DND-41 (cell line): ENCODE measurements around the gene ATP5MG.
"Not testable (repeated sequence)": the region's sequence is repeated elsewhere in the genome, so short reads cannot be mapped to it uniquely, and the experiment has no call there.

Experiments
- ATAC-seq: fragments of 200-7000 bp; cut with Tn5 transposase; 3 replicates; pipeline ENCODE4 v1.9.1; 2021; ENCODE audit warnings: low read depth; ENCODE audit not compliant: insufficient read depth
- DNase-seq: peaks from one replicate; pipeline ENCODE4 v3.0.0-alpha.2; 2020
- H2AFZ ChIP-seq: 2 replicates; pipeline ENCODE4 v1.6.0; 2012; ENCODE audit warnings: low read depth, low read length
- H3K27ac ChIP-seq: 2 replicates; pipeline ENCODE4 v1.5.1; 2012; ENCODE audit warnings: low read length, inconsistent platforms
- H3K27me3 ChIP-seq: fragments of 200-600 bp; sonication (generic); 2 replicates; pipeline ENCODE4 v1.6.0; 2012; ENCODE audit warnings: low read length, mild to moderate bottlenecking, inconsistent platforms; ENCODE audit not compliant: insufficient read depth, poor library complexity
- H3K36me3 ChIP-seq: 2 replicates; pipeline ENCODE4 v1.5.1; 2012; ENCODE audit warnings: low read length, inconsistent platforms; ENCODE audit not compliant: insufficient read depth
- H3K4me1 ChIP-seq: 2 replicates; pipeline ENCODE4 v1.5.1; 2012; ENCODE audit warnings: mild to moderate bottlenecking, low read length; ENCODE audit not compliant: insufficient read depth
- H3K4me2 ChIP-seq: 2 replicates; pipeline ENCODE4 v1.6.0; 2012; ENCODE audit warnings: mild to moderate bottlenecking, moderate library complexity, low read length, inconsistent platforms; ENCODE audit not compliant: insufficient read depth
- H3K4me3 ChIP-seq, 2 experiments: fragments of 200-600 bp in 1 of 2; shearing (Covaris generic) in 1 of 2; 2 replicates each; pipeline ENCODE4 v1.5.1; 2012 to 2016; ENCODE audit warnings: inconsistent platforms in 2 of 2, low read length in 2 of 2, mild to moderate bottlenecking in 2 of 2, low read depth in 1 of 2, moderate library complexity in 1 of 2
- H3K79me2 ChIP-seq: 2 replicates; pipeline ENCODE4 v1.6.0; 2012; ENCODE audit warnings: low read length, inconsistent platforms; ENCODE audit not compliant: insufficient read depth
- H3K9ac ChIP-seq: 2 replicates; pipeline ENCODE4 v1.6.0; 2012; ENCODE audit warnings: low read depth, mild to moderate bottlenecking, inconsistent platforms, low read length, moderate library complexity
- H3K9me3 ChIP-seq: 2 replicates; pipeline ENCODE4 v1.5.1; 2012; ENCODE audit warnings: low read length, moderate library complexity, mild to moderate bottlenecking, inconsistent platforms; ENCODE audit not compliant: insufficient read depth, severe bottlenecking
- H4K20me1 ChIP-seq: 2 replicates; pipeline ENCODE4 v1.6.0; 2012; ENCODE audit warnings: low read length; ENCODE audit not compliant: insufficient read depth
- CTCF ChIP-seq: IDR thresholded peaks from 2 replicates; pipeline ENCODE4 v1.5.1; 2012; ENCODE audit warnings: borderline replicate concordance, low read length, moderate library complexity, mild to moderate bottlenecking; ENCODE audit not compliant: poor library complexity, severe bottlenecking; ENCODE audit errors: extremely low read depth
- EZH2 ChIP-seq: IDR thresholded peaks from 3 replicates; pipeline ENCODE4 v1.6.1; 2012; ENCODE audit warnings: borderline replicate concordance, low read depth, mild to moderate bottlenecking, moderate library complexity, low read length, inconsistent platforms; ENCODE audit not compliant: severe bottlenecking

The ATP5MG gene

GRCh38 chr11:118398791-118399559 is 2.4 kb upstream of the ATP5MG start:
- Histone ChIP-seq H4K20me1 (peaks cover 19% of the 10 kb centered on the region), H3K36me3 (peaks cover 48% of the 10 kb centered on the region), H3K4me2 (no peak overlapping the region), H3K79me2 (peaks cover 33% of the 10 kb centered on the region), H3K9ac (no peak overlapping the region), H3K4me1 (peaks cover 32% of the 10 kb centered on the region), H3K9me3 (no peaks in the 10 kb centered on the region), H3K27me3 (no peaks in the 10 kb centered on the region), H3K4me3 (no peak overlapping the region), H3K27ac (0 out of 2 replicates have a peak overlapping the region, but pooled peaks have one; percentile 23), H2AFZ (no peak overlapping the region)
- no peak for DNase-seq
- peak; percentile 18; the same call in 1 of the 3 replicates for ATAC-seq
- TF ChIP-seq CTCF (no peak), EZH2 (no peak)

- DNase-seq (no peak), ATAC-seq (peak; percentile 44)
- H4K20me1 ChIP-seq: peaks cover 47% of the 10 kb centered on the region
Measured at GRCh38 chr11:118401880-118402590, 629 bp downstream of the ATP5MG start.

GRCh38 chr11:118402594-118402993 is 1.2 kb downstream of the ATP5MG start:
- H3K4me3 ChIP-seq: peak overlapping the region; percentile 82 to 83
- peak overlapping the region; percentile 84 for H3K9ac ChIP-seq
- peaks cover 69% of the 10 kb centered on the region for H3K79me2 ChIP-seq
- ATAC-seq, H3K9me3 ChIP-seq, H3K27me3 ChIP-seq, DNase-seq, H2AFZ ChIP-seq: not testable (repeated sequence)
- H3K4me2 ChIP-seq: peak overlapping the region; percentile 97
- H3K27ac ChIP-seq: peak overlapping the region; percentile 99
- H3K36me3 ChIP-seq: peaks cover 49% of the 10 kb centered on the region
- H3K4me1 ChIP-seq: peaks cover 55% of the 10 kb centered on the region
- H4K20me1 ChIP-seq: peaks cover 49% of the 10 kb centered on the region

More at GRCh38 chr11:118401880-118402590, 629 bp downstream of the ATP5MG start:
- Histone ChIP-seq H3K27ac (peak overlapping the region; percentile 99), H3K36me3 (peaks cover 49% of the 10 kb centered on the region), H3K27me3 (no peaks in the 10 kb centered on the region), H2AFZ (peak overlapping the region; percentile 92), H3K9me3 (no peaks in the 10 kb centered on the region), H3K79me2 (peaks cover 64% of the 10 kb centered on the region), H3K4me3 (peak overlapping the region; percentile 82 to 83), H3K9ac (peak overlapping the region; percentile 84), H3K4me2 (peak overlapping the region; percentile 97), H3K4me1 (peaks cover 55% of the 10 kb centered on the region)
- TF ChIP-seq EZH2 (no peak), CTCF (peak; percentile 8)

- H3K4me2 ChIP-seq: no peak overlapping the region
- no peak overlapping the region for H3K27ac ChIP-seq
- DNase-seq: no peak
- no peak overlapping the region for H3K9ac ChIP-seq
- H4K20me1 ChIP-seq: peaks cover 63% of the 10 kb centered on the region
- H3K4me3 ChIP-seq: no peak overlapping the region
- peaks cover 66% of the 10 kb centered on the region for H3K36me3 ChIP-seq
- TF ChIP-seq EZH2 (no peak), CTCF (no peak)
- ATAC-seq: no peak
- H3K9me3 ChIP-seq: no peaks in the 10 kb centered on the region
- H2AFZ ChIP-seq: no peak overlapping the region
- H3K27me3 ChIP-seq: no peaks in the 10 kb centered on the region
- peaks cover 90% of the 10 kb centered on the region for H3K79me2 ChIP-seq
- H3K4me1 ChIP-seq: peaks cover 43% of the 10 kb centered on the region
Measured at GRCh38 chr11:118406599-118407166, 5.3 kb downstream of the ATP5MG start.
